IMR-90 (cell line): ENCODE measurements around the gene SLC26A8. TPM values are rescaled to one million over a fixed set of nuclear protein-coding genes. Genes with fewer than 3 reads are reported as not detected.

Experiments
- ATAC-seq: fragments of 200-7000 bp; cut with Tn5 transposase; 2 replicates; pipeline ENCODE4 v1.9.1; 2020; ENCODE audit warnings: low read depth, mild to moderate bottlenecking, moderate library complexity
- BruUV-seq: library from RNA; stranded (reverse); fragments of 400-500 nt; replicated peaks from 2 replicates; lab custom pipeline; 2021; lab: Mats Ljungman, UMichigan
- CTCF ChIA-PET: fragments of 300-600 bp; formaldehyde crosslinking; extraction: SDS; loops from one replicate; lab custom pipeline; 2021; ENCODE audit warnings: antibody characterized with exemption; lab: Yijun Ruan, JAX
- POLR2A ChIA-PET: fragments of 300-600 bp; sonication (Branson Sonifier 250); formaldehyde crosslinking; loops from one replicate; lab custom pipeline; 2022; ENCODE audit warnings: antibody characterized with exemption; ENCODE audit not compliant: unreplicated experiment; lab: Charles Lee
- DNase-seq: peaks from one replicate; pipeline ENCODE4 v3.0.0; 2013
- H2AFZ ChIP-seq: replicated peaks from 2 replicates; pipeline ENCODE3; 2013; ENCODE audit warnings: low read length, mild to moderate bottlenecking; ENCODE audit not compliant: poor library complexity
- H2AK5ac ChIP-seq: 2 replicates; pipeline ENCODE4 v1.6.1; 2013; ENCODE audit warnings: low read depth, low read length, inconsistent platforms
- H2AK9ac ChIP-seq: replicated peaks from 2 replicates; pipeline ENCODE3; 2013; ENCODE audit warnings: mild to moderate bottlenecking, low read depth, low read length, moderate library complexity; ENCODE audit not compliant: poor library complexity
- H2BK120ac ChIP-seq: 2 replicates; pipeline ENCODE4 v1.6.1; 2013; ENCODE audit warnings: low read depth, low read length, inconsistent platforms
- H2BK15ac ChIP-seq: 3 replicates; pipeline ENCODE4 v1.6.1; 2013; ENCODE audit warnings: low read depth, low read length, inconsistent platforms
- H2BK20ac ChIP-seq: 2 replicates; pipeline ENCODE4 v1.6.1; 2013; ENCODE audit warnings: low read depth, mild to moderate bottlenecking, inconsistent platforms, low read length, moderate library complexity
- H2BK5ac ChIP-seq: 2 replicates; pipeline ENCODE4 v1.6.1; 2013; ENCODE audit warnings: mild to moderate bottlenecking, low read depth, low read length, inconsistent platforms; ENCODE audit not compliant: poor library complexity, severe bottlenecking
- H3K14ac ChIP-seq: replicated peaks from 2 replicates; pipeline ENCODE4 v1.6.1; 2013; ENCODE audit warnings: low read depth, low read length, inconsistent platforms
- H3K18ac ChIP-seq: 2 replicates; pipeline ENCODE4 v1.6.1; 2013; ENCODE audit warnings: low read depth, low read length, control low read depth
- H3K23ac ChIP-seq: 2 replicates; pipeline ENCODE4 v1.6.1; 2013; ENCODE audit warnings: low read depth, low read length, inconsistent platforms
- H3K27ac ChIP-seq: 2 replicates; pipeline ENCODE4 v1.5.1; 2013; ENCODE audit warnings: mild to moderate bottlenecking, control low read depth, low read length; ENCODE audit not compliant: insufficient read depth
- H3K27me3 ChIP-seq: 2 replicates; pipeline ENCODE4 v1.6.1; 2013; ENCODE audit warnings: low read length; ENCODE audit not compliant: control insufficient read depth, insufficient read depth
- H3K36me3 ChIP-seq: 2 replicates; pipeline ENCODE4 v1.6.1; 2013; ENCODE audit warnings: low read length, mixed read lengths; ENCODE audit not compliant: control insufficient read depth, insufficient read depth
- H3K4ac ChIP-seq: 2 replicates; pipeline ENCODE4 v1.6.1; 2013; ENCODE audit warnings: low read depth, low read length, inconsistent platforms
- H3K4me1 ChIP-seq: 2 replicates; pipeline ENCODE4 v1.6.1; 2013; ENCODE audit warnings: low read length, mixed read lengths; ENCODE audit not compliant: control insufficient read depth, insufficient read depth
- H3K4me2 ChIP-seq: 2 replicates; pipeline ENCODE4 v1.6.1; 2013; ENCODE audit warnings: low read depth, mild to moderate bottlenecking, control low read depth, low read length, moderate library complexity
- H3K4me3 ChIP-seq: 2 replicates; pipeline ENCODE4 v1.5.1; 2013; ENCODE audit warnings: low read depth, mild to moderate bottlenecking, control low read depth, low read length, moderate library complexity; ENCODE audit not compliant: insufficient read depth
- H3K56ac ChIP-seq: 2 replicates; pipeline ENCODE4 v1.6.1; 2013; ENCODE audit warnings: low read length, inconsistent platforms; ENCODE audit not compliant: insufficient read depth; ENCODE audit errors: extremely low read depth
- H3K79me1 ChIP-seq, 2 experiments: 2 replicates each; pipeline ENCODE4 v1.6.1; 2013; ENCODE audit warnings: low read length in 2 of 2, inconsistent platforms in 1 of 2, low read depth in 1 of 2
- H3K9ac ChIP-seq: 2 replicates; pipeline ENCODE4 v1.6.1; 2013; ENCODE audit warnings: low read depth, low read length, control low read depth
- H3K9me1 ChIP-seq: 2 replicates; pipeline ENCODE4 v1.6.1; 2013; ENCODE audit warnings: low read length, inconsistent platforms; ENCODE audit not compliant: insufficient read depth
- H3K9me3 ChIP-seq: 2 replicates; pipeline ENCODE4 v1.6.1; 2013; ENCODE audit warnings: low read length; ENCODE audit not compliant: control insufficient read depth, insufficient read depth
- H4K20me1 ChIP-seq: 2 replicates; pipeline ENCODE4 v1.6.1; 2013; ENCODE audit warnings: low read length, inconsistent platforms; ENCODE audit not compliant: insufficient read depth
- H4K5ac ChIP-seq: 2 replicates; pipeline ENCODE4 v1.6.1; 2013; ENCODE audit warnings: mild to moderate bottlenecking, low read depth, low read length, control low read depth
- H4K8ac ChIP-seq, 2 experiments: 2 replicates each; pipeline ENCODE4 v1.6.1; 2013; ENCODE audit warnings: low read depth in 2 of 2, low read length in 2 of 2, control low read depth in 1 of 2, inconsistent platforms in 1 of 2
- H4K91ac ChIP-seq: 2 replicates; pipeline ENCODE4 v1.6.1; 2013; ENCODE audit warnings: low read depth, low read length, inconsistent platforms; ENCODE audit not compliant: insufficient read depth
- BHLHE40 ChIP-seq: fragments of 150-350 bp; IDR thresholded peaks from 2 replicates; pipeline ENCODE4 v1.6.1; 2016; ENCODE audit warnings: mild to moderate bottlenecking, low read depth, low read length
- CEBPB ChIP-seq: IDR thresholded peaks from 2 replicates; pipeline ENCODE4 v1.6.1; 2012; ENCODE audit warnings: low read depth, low read length, improper control_type of control experiment
- CTCF ChIP-seq: conservative IDR thresholded peaks from 2 replicates; pipeline ENCODE4 v1.5.1; 2012; ENCODE audit warnings: mild to moderate bottlenecking, low read depth, low read length, improper control_type of control experiment
- ELK1 ChIP-seq: fragments of 150-350 bp; IDR thresholded peaks from 2 replicates; pipeline ENCODE4 v1.6.1; 2016; ENCODE audit warnings: low read depth, mild to moderate bottlenecking, low read length, moderate library complexity, borderline replicate concordance
- FOS ChIP-seq: fragments of 150-350 bp; IDR thresholded peaks from 2 replicates; pipeline ENCODE4 v1.6.1; 2016; ENCODE audit warnings: low read depth, low read length
- MAFK ChIP-seq: IDR thresholded peaks from 2 replicates; pipeline ENCODE4 v1.6.1; 2012; ENCODE audit warnings: low read depth, low read length, improper control_type of control experiment
- MAZ ChIP-seq: IDR thresholded peaks from 2 replicates; pipeline ENCODE4 v1.6.1; 2012; ENCODE audit warnings: low read depth, mild to moderate bottlenecking, low read length, improper control_type of control experiment, moderate library complexity, borderline replicate concordance
- MXI1 ChIP-seq: IDR thresholded peaks from 2 replicates; pipeline ENCODE4 v1.6.1; 2012; ENCODE audit warnings: low read depth, mild to moderate bottlenecking, low read length, moderate library complexity, borderline replicate concordance
- NFE2L2 ChIP-seq: fragments of 150-350 bp; IDR thresholded peaks from 2 replicates; pipeline ENCODE4 v1.6.1; 2016; ENCODE audit warnings: low read depth, mild to moderate bottlenecking, low read length
- POLR2A ChIP-seq: IDR thresholded peaks from 2 replicates; pipeline ENCODE4 v1.6.1; 2012; ENCODE audit warnings: mild to moderate bottlenecking, low read depth, low read length
- RAD21 ChIP-seq: IDR thresholded peaks from 2 replicates; pipeline ENCODE4 v1.6.1; 2012; ENCODE audit warnings: low read length, improper control_type of control experiment
- RCOR1 ChIP-seq: IDR thresholded peaks from 2 replicates; pipeline ENCODE4 v1.6.1; 2012; ENCODE audit warnings: mild to moderate bottlenecking, low read length, improper control_type of control experiment; ENCODE audit not compliant: insufficient replicate concordance
- RFX5 ChIP-seq: IDR thresholded peaks from 2 replicates; pipeline ENCODE4 v1.8.0; 2012; ENCODE audit warnings: low read depth, mild to moderate bottlenecking, low read length, moderate library complexity
- SMC3 ChIP-seq: fragments of 150-350 bp; IDR thresholded peaks from 2 replicates; pipeline ENCODE4 v1.6.1; 2016; ENCODE audit warnings: low read depth, mild to moderate bottlenecking, antibody characterized with exemption, low read length, moderate library complexity
- USF2 ChIP-seq: fragments of 150-350 bp; IDR thresholded peaks from 2 replicates; pipeline ENCODE4 v1.6.1; 2017; ENCODE audit warnings: mild to moderate bottlenecking, antibody characterized with exemption, low read length, low read depth
- WGBS, 2 experiments: methylation state at CpG; one replicate each; pipeline versions ENCODE4 v1.1.5 to v1.1.7; 2013; ENCODE audit warnings: missing lambda C conversion rate in 2 of 2; ENCODE audit not compliant: insufficient read length in 1 of 2; ENCODE audit errors: extremely low coverage in 2 of 2; 5-methylcytosine and 5-hydroxymethylcytosine counted together
- dilution Hi-C: fragments of 300-500 bp; cut with HindIII; formaldehyde crosslinking; loops from one replicate; pipeline ENCODE4 v1.14.3; 2018; ENCODE audit warnings: low sequenced_read_pairs; ENCODE audit not compliant: unreplicated experiment
- in situ Hi-C: fragments of 300-500 bp; cut with MboI; formaldehyde crosslinking; loops from 3 replicates; pipeline ENCODE4 v1.14.3; 2019; ENCODE audit warnings: low sequenced_read_pairs, inconsistent platforms, mixed read lengths
- intact Hi-C: fragments of 100-400 bp; cut with micrococcal nuclease; formaldehyde crosslinking; loops from 2 replicates; pipeline ENCODE4 v1.10.0; 2022
- polyA plus RNA-seq, 3 experiments: library from polyadenylated mRNA; depleted of rRNA; stranded (reverse); fragments of >200 nt; gene quantifications; 2 replicates each; pipeline ENCODE4 v1.2.3, GENCODE V29; 2012; ENCODE audit warnings: low replicate concordance in 1 of 3
- total RNA-seq: library from RNA; depleted of rRNA; stranded (reverse); fragments of >200 nt; gene quantifications from 2 replicates; pipeline ENCODE4 v1.2.3, GENCODE V29; 2012

Gene SLC26A8
- total and polyA plus RNA-seq, 2 of the 4 experiments (the other 2 are of a cell fraction), result 0.07 TPM; not detected in 1

- no peak overlapping the region for H3K4me3 ChIP-seq
- 0 out of 2 replicates have a peak, but pooled peaks have one; percentile 3 for ATAC-seq
- no peaks in the 10 kb centered on the region for H3K9me1 ChIP-seq
- H4K20me1 ChIP-seq, result peaks cover 9% of the 10 kb centered on the region
- H2BK120ac ChIP-seq, result no peak overlapping the region
- no peak overlapping the region for H3K9ac ChIP-seq
- peak overlapping the region; percentile 8 for H2BK5ac ChIP-seq
- no peak overlapping the region for H3K4ac ChIP-seq
- H3K4me2 ChIP-seq, result peak overlapping the region; percentile 67; the same call in 1 of the 2 replicates
- peaks cover 4% of the 10 kb centered on the region; the same call in 1 of the 2 replicates for H3K4me1 ChIP-seq
- H4K91ac ChIP-seq, result no peak overlapping the region
- peaks cover 0 to 5% of the 10 kb centered on the region in 2 experiments; a peak in 2 of 4 replicates for H3K79me1 ChIP-seq
- dilution Hi-C loops (no loop called here), in situ Hi-C loops (loop anchor here (5.0 to 10.0 kb wide), 2 partner anchors 72 to 169 kb away; partner anchors contain the start of gene BRPF3), intact Hi-C loops (loop anchor here (5.0 kb wide), 1 partner anchor 42 kb away; no protein-coding TSS in a partner anchor)
- H3K18ac ChIP-seq, result no peak overlapping the region; the same call in 1 of the 2 replicates
- H3K23ac ChIP-seq, result no peak overlapping the region
- no peaks in the 10 kb centered on the region for H3K9me3 ChIP-seq
- H3K56ac ChIP-seq, result no peak overlapping the region
- no CpG with 5 or more reads among the region's 1 CpG for WGBS, 2 experiments
- BruUV-seq, result no TSS peak
- H2BK20ac ChIP-seq, result no peak overlapping the region
- ChIA-PET CTCF (interaction anchor here (1.0 to 4.1 kb wide), 2 partner anchors 67 to 70 kb away, joined by 3 to 28 read pairs; no protein-coding TSS in a partner anchor), POLR2A (no interaction called here)
- H3K27ac ChIP-seq, result no peak overlapping the region
- H3K14ac ChIP-seq, result no peak overlapping the region
- peak; percentile 65 for DNase-seq
- no peak overlapping the region for H2AK5ac ChIP-seq
- H2AFZ ChIP-seq, result no peak overlapping the region
- no peak overlapping the region; the same call in 2 of the 3 replicates for H2BK15ac ChIP-seq
- H4K8ac ChIP-seq, result no peak overlapping the region
- H3K36me3 ChIP-seq, result no peaks in the 10 kb centered on the region
- no peaks in the 10 kb centered on the region for H3K27me3 ChIP-seq
- no peak overlapping the region for H4K5ac ChIP-seq
- no peak overlapping the region for H2AK9ac ChIP-seq
- TF ChIP-seq FOS (no peak), USF2 (no peak), ELK1 (no peak), NFE2L2 (no peak), CEBPB (no peak), RCOR1 (no peak), RAD21 (no peak), SMC3 (no peak), CTCF (no peak), MAFK (no peak), RFX5 (no peak), MAZ (no peak), POLR2A (no peak), BHLHE40 (no peak), MXI1 (no peak)
Observed at GRCh38 chr6:36025260-36025931, 955 bp upstream of the SLC26A8 start.
